Activated CD8-positive, alpha-beta memory T cell treated with anti-CD3 and anti-CD28 coated beads, Interleukin-2, amount 50 U/mL, for 1 hour (primary cell): ENCODE data around the gene RNLS.

Experiments used
- DNase-seq: peaks from one replicate; pipeline ENCODE4 v3.0.0-alpha.2; 2020; ENCODE audit errors: extremely low read depth

The RNLS gene

GRCh38 chr10:88431103-88431502 lies 152.0 kb downstream of the RNLS start:
- no peak for DNase-seq

DNA sequence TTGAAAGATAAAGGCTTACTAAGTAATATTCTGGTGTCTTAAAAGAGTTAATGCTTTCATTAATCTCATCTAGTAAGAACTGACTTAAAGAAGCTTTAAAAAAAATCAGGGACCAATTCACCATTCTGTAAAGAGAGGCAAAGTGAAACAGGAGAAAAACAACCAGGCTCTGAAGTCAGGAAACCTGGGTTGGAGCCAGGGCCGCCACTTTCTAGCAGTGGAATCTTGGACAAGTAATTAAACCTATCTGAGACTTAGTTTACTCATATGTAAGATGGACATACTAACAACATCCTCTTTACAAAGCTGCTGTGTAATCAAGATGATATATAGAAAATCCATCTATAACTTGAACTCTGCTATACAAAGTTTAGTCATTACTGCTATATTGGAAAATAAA lies 154.1 kb downstream of the RNLS start:
- DNase-seq = no peak

DNA sequence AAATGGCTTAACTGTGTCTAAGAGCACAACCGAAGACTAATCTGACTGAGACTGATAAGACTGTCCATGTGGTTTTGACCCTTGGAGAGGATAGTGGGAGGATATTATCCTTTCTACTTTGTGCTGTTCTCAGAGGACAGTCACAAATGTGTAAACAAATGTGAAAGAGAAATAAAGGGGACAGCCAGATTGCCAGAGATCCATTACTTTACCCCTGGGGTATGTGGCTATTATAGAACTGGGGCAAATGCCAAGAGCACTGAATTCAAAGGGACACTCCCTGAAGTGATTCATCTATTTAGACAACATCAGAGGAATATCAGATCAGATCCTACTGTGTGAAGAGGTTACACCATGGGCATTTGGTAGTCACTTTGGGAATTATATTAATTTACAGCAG lies 154.7 kb downstream of the RNLS start:
- DNase-seq = no peak

DNA sequence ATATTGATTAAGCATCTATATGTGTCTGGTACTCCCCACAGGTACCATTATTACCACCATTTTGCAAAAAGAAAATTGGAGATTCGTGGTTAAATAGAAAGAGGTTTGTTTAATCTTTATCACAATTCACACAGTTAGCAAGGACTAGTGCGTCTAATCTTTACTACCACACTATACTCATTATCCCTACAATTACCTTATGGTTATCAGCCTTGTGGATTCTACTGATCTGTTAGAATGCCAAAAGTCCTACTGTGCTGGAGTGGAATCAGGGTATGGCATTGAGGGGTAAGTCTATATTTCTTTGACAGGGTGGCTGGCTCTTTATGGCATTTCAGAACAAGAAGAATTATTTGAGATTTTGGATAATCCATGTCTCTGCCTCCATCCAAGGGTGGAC lies 156.1 kb downstream of the RNLS start:
- DNase-seq = no peak

DNA sequence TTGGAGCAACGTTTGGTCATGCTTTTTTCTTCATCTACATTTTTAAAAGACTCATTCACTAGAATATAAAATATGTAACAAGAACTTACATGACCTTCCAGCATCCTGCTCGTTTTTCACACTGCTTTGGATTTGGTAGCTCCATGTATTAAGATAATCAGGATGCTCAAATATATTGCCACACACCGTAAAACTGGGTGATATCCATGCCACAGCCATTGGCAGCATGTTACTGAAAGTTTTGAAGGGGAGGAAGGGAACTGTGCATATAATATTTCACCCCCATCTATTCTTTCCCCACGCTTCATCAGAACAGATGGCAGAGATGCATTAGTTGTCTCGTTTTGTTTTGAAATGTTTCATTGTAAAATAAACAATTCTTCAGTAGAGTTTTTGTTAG lies 158.2 kb downstream of the RNLS start:
- DNase-seq = no peak

DNA sequence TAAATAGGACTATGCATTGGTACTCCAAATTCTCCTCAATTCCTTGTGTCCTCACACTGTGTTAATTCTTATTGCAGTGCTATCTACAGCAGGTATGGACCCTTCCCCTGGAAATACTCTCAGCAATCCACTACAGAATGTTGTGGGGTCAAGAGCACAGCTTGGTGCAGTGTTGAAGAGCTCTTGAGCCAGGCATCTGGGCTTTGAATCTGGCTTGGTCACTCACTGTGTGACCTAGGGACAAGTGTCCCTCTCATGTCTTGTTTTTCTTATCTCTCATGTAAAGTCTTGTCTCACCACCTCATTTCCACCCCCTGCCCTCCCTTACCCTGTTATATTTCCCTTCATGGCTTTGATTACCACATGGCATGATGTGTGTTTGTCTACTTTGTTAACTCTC lies 159.4 kb downstream of the RNLS start:
- DNase-seq = no peak

GRCh38 chr10:88421590-88421989 lies 161.5 kb downstream of the RNLS start:
- no peak for DNase-seq

DNA sequence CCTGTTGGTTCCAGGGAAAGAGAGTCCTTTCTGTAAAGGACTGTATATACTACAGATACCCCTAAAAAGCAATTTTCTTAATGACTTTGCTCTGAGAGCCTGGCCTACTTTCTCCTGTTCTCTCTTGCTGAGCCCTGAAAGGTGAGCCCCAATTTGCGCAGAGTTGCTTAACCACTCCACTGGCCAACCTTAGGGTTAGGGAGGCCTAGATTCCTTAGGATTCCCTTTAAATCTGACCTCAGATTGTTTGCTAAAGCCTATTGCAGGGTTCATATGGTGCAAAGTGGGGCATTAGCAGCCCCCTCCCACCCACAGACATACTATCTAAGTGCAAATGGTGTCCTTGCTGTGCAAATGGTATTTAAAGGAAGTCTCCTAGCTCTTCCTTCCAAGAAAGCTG lies 164.2 kb downstream of the RNLS start:
- no peak for DNase-seq

DNA sequence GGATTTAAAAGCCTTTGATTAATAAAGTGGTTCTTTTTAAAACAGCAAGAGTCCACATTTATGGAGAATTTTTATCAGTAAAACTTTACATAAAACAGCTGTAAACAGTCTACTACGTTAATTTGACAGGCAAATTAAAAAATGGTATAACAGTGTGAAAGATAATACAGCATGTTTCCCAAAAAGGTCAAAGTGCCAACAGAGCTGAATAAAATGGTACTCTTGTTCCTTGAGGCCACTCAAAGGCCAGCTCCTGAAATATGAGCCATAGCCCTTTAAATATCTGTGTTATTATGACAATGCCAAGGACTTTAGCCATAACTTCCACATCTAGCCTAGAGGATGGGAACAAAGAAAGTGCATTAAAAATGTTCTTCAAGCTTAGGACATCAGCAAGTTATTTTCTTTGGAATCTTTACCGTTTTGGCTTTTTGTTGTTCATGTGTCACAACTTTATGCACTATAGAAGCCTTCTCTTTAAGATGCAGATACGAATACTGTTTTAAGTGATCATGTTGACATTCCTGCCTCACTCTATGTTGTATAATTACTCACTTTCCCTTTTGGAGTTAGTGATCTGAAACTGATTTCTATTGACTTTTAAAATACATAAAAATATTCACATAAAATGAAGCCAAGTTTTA lies 165.6 kb downstream of the RNLS start:
- no peak for DNase-seq

GRCh38 chr10:88416801-88417200 lies 166.3 kb downstream of the RNLS start:
- no peak for DNase-seq

- no peak for DNase-seq
These were observed 167.5 kb downstream of the RNLS start for GRCh38 chr10:88415533-88416130.

GRCh38 chr10:88413412-88413811 lies 169.7 kb downstream of the RNLS start:
- DNase-seq = no peak

- DNase-seq = no peak
These were observed 171.3 kb downstream of the RNLS start for GRCh38 chr10:88411772-88412349.

DNA sequence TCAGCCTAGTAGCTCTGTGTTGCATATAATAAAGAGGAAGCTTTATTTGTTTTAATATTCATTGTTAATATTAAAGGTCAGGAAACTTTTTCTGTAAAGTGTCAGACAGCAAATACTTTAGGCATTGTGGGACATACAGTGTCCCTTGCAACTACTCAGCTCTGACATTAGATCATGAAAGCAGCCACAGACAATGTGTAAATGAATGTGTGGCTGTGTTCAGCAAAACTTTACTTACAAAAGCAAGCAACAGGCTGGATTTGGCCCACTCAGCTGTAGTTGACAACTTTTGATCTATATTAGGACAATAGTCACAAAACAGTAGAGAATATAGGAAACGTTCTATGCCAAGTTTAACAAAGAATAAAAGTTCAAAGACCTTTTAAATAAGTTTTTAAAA lies 173.3 kb downstream of the RNLS start:
- DNase-seq = no peak

GRCh38 chr10:88409236-88409635 lies 173.9 kb downstream of the RNLS start:
- DNase-seq = no peak

DNA sequence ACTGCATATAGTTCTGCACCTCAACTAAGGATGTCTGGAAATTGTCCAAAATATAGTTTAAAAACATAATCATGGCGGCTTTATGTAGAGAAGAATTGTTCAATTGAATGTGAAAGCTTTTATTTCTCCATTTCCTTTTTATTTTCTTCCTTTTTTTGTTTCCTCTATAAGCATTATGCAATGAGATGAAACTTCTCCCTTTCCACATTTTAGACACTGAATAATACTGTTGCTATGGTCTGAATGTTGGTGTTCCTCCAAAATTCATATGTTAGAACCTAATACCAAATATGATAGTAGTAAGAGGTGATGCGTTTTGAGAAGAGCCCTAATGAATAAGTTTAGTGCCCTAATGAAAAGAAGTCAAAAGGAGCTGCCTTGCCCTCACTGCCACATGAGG lies 175.0 kb downstream of the RNLS start:
- DNase-seq = no peak

GRCh38 chr10:88404133-88404532 lies 179.0 kb downstream of the RNLS start:
- no peak for DNase-seq

GRCh38 chr10:88401671-88402347 lies 181.3 kb downstream of the RNLS start:
- no peak for DNase-seq

GRCh38 chr10:88399240-88399639 lies 183.9 kb downstream of the RNLS start:
- DNase-seq = no peak

GRCh38 chr10:88395677-88396076 lies 187.4 kb downstream of the RNLS start:
- no peak for DNase-seq

- DNase-seq = no peak
These were observed 190.9 kb downstream of the RNLS start for GRCh38 chr10:88392222-88392621.

GRCh38 chr10:88390041-88390440 lies 193.1 kb downstream of the RNLS start:
- DNase-seq = no peak

DNA sequence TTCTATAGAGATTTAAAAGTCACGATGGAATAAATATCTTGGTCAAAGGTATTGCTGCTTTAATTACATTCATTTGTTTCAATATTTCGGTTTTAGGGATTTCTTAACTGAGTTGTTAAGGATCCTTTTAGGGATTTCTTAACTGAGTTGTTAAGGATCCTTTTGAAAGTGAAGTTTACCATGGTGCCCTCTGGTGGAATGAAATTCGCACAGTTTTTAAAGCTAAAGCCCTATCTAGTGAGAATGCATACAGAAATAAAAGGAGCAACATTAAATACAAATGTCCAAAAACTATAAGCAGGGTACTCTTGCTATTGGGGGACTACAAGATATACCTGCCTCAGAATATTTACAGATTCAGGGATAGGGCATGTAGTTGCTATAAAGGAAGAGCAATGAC lies 193.7 kb downstream of the RNLS start:
- DNase-seq = no peak
